Stimulated activated CD4-positive, alpha-beta T cell treated with anti-CD3 and anti-CD28 coated beads, Interleukin-1b, Interleukin-23, amount 100 ng/mL, for 24 hours (primary cell): Measurements from ENCODE around the gene ELP2.

ENCODE experiments used
- DNase-seq, 4 experiments: peaks; one replicate each; pipeline ENCODE4 v3.0.0-alpha.2; 2020; ENCODE audit warnings: low read depth in 4 of 4, low spot score in 1 of 4

The ELP2 gene

DNA sequence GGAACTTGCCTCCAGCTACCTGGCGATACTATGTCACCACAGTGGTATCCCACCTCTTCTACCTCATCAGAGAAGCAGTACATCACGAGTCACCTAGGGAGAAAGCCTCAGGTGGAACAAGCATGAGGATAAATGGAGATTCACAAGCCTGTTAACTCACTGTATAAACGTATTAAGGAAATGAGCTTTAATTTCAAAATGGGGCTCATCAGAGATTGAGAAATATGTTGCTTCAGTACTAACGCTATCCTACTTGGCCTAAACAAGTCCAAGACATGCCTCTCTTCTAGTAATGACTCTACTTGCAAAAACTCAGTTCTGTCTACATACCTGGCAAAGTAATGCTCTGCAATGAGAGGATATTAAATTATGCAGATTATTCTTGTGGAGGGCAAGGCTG lies 4.9 kb upstream of the ELP2 start:
- DNase-seq = no peak

DNA sequence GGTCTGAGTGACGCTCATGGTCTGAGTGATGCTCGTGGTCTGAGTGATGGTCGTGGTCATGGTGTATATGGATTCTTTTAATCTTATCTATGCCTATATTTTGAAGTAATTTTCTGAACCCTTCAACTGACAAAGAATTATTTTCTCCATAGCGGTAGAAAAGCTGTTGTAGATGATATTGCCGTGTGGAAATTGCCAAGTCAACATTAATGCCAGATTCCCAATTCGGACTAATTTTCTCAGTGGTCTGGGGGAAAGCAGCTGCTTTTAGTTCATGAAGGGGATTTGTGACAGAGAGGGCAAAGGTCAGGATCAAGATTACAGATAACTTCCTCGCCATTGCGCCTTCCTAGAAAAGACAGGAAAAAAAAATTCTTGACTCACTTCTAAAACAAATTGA lies 3.0 kb upstream of the ELP2 start:
- DNase-seq = no peak

DNA sequence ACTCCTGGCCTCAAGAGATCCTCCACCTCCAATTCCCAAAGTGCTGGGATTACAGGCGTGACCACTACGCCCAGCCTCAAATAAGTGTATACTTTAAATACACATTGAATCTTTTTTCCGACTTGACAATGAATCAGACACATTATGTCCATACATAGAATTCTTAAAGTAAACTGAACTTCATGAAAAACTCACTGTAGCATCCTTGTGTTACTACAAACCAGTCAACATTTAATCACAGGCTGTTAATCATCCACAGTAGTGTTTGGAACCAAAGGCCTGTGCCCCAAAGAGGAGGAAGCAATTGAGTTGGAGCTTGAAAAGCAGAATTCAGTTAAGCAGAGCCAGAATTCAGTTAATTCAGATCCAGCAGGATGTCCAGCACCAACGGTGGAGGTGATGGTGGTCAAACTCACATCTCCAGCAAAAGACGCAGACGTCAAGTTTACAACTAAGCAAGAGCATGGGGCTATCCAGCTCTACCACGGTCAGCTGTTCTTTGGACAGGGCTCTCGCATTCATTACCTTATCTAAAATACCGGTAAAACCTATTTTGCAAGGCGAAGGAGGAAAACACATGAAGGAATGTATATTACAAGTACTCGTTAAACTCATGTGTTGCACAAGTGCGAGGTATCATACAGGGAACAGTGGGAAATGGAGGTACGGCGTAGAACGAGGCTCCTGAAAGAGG lies 1.7 kb upstream of the ELP2 start:
- no peak for DNase-seq

DNA sequence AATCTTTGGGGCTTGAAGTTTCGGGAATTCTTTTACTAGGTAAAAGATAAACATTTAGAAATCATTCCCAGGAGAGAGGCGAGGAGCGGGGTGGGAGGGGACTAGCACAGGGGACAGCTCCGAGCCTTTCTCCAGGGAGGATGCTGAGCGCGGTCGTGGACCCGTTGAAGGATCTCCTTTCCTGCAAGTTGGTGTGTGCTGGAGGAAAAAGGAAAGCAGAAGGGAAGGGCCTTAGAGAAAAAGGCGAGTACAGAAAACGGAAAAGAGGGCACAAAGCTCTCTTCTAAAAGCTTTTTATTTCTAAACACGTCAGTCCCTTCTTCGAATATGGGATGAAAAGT lies 1.2 kb upstream of the ELP2 start:
- DNase-seq = no peak

DNA sequence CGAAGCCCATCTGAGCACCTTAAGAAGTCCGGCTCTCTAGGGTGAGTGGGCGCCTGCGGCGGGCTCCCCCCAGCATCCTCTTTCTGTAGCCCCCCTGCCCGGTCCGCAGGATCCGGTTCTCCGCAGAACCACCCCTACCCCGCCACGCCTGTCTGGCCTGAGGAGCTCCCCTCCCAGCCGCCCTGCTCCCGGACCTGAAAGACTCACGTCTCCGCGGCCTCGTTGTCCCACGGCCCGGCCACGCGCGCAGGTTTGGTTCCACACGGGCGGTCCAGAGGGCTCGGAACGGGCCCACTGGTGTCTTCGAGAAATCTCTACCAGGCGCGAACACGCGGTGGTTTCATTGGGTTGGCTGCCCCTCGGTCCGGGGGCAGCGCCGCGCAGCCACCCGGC lies 796 bp upstream of the ELP2 start:
- DNase-seq = no peak

DNA sequence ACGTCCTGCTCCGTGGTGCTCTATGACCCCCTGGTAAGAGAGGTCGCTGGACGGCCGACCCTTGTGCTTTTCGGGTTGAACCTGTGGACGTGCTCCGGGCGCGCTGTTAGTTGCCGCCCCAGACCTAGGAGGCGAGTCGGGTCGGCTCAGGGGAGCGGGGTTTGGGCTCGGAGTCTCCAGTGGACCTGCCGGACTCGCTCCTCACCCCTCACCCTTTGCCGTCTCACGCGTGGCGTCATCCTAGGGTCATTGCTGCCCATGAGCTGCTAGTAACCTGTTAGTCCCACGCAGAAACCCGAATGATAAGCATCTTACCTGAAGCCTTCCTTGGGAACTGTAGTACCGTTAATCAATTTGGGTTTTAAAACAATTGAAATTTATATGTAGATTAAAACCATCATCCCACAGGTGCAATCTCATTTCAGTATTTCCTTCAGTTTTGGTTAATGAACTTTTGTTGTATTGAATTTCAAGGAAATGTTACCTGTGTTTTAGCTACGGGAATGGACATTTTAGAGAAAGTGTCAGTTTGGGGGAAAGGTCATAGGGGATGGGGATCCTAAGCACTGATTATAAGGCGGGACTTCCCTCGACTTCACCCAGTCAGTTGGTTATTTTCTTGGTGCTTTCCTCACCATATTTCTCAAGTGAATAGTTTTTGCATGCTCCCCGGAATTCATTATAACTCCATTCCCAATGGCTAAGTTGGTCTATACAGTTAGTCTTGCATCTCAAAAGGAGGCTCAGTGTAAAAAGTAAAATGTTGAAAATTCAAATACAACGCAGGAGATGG lies 536 bp downstream of the ELP2 start:
- no peak for DNase-seq

DNA sequence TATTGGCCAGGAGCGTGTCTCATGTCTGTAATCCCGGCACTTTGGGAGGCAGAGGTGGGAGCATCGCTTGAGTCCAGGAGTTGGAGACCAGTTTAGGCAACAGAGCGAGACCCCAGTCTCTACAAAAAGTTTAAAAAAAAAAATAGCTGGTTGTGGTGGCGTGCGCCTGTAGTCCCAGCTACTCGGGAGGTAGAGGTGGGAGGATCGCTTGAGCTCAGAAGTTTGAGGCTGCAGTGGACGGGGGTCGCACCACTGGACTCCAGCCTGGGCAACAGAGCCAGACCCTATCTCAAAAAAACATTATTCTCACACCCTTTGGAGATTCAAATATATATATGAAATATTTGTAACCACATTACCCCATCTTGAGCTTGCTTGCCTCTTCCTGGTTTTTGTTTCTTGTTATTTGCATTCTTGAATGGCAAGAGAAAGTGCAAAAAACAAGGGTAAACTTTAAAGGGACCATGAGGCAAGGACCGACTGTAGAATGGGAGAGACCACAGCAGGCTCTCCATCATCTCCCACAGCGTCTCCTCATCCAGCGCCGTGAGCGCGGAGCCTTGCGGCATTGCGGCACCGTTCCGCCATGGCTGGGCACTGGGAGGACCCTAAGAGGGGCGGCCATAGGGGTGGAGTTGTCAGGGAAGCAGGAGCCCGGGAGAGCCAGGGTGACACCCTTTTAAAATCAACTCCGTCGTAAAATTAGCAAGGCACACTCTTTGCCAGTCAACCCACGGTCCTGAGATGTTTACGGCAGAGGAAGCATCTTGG lies 1.4 kb downstream of the ELP2 start:
- DNase-seq = no peak

DNA sequence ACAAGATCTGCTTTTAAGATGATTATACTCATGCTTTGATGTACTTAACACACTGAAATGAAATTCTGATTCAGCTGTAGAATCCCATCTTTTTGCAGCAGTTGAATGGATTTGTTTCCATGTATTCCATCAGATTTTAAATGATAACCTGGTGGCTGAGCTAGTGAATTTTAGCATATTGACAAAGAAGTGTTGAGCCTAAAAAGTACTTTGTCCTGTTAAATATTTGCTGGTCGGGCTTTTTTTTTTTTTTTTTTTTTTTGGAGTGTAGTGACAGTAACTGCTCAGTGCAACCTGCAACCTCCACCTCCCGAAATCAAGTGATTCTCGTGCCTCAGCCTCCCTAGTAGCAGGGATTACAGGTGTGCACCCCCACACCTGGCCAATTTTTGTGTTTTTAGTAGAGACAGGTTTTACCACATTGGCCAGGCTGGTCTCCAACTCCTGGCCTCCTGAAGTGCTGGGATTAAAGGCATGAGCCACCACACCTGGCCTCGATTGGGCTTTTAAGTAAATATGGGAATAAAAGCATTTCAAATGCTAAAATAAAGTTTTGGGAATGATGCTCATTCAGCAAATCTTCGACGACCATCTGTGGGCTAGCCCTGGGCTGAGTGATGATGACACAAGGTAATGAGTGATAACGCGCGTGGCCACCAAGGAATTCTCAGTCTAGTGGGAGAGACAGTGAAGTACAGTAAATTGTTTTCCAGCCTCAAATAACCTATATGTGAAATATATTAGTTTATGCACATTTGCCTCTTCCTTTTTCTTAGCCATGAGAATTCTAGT lies 2.2 kb downstream of the ELP2 start:
- DNase-seq = no peak

DNA sequence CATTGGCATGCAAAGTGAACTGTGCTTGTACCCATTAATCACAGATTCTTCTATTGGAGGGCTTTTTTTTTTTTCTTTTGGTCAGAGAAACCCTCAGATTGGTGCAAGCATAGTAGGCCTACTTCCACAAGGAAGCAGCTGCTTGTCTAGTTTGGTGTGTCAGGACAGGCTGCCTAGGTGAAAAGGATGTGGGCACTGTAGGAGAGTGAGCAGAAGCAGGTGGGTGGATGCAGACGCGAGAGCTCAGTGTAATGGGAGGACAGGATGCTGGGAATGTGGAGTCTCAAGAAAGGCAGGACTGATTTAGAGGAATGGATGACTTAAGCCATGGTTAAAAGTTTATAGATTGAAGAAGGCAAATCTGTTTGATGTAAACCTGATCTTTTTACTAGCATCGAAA lies 3.1 kb downstream of the ELP2 start:
- DNase-seq = no peak

DNA sequence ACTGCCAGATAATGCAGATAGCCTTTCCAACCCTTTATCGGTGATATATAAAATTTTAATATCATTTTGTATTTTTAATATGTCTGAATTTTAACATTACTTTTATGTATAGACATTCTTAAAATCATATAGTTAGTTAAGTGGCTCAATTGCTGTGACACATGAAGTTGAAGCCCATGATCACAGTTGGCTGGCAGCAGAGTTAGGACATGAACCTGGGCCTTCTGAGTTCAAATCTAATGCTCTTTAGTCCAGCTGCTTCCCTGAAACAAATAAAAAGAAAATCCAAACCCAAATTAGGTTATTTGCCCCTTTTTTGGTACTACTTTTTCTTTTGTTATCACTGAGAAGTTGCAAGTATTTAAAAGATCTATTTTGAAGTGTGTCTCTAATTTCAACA lies 5.6 kb downstream of the ELP2 start:
- no peak for DNase-seq

DNA sequence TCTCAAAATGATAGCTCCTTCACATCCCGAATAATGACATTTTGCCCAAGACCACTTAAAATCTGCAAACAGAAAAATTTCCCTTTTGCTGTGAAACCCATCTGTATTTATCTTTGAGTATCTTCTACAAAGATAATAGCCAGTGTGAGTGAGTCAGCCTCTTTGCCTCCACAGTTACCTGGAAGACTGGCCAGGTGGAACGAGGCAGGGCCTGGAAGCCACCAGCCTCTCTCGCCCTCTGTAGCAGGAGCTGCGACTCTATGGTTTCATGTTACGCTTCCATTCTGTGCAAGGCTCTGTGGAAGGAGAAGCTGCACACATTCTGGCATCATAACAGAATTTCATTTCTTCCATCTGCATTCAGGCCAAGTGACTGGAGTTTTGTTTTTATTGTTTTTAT lies 9.5 kb downstream of the ELP2 start:
- DNase-seq = no peak

DNA sequence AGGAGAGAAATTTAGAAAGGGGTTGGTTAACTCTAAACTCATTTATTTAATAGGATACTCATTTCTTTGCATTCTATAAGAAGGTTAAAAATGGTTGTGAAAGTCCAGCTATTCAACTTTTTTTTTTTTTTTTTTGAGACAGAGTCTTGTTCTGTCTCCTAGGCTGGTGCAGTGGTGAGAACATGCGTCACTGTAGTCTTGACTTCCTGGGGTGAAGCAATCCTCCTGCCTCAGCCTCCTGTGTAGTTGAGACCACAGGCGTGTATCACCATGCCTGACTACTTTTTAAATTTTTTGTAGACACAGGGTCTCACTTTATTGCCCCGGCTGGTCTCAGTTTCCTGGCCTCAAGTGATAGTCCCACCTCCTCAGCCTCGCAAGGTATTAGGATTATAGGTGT lies 11.9 kb downstream of the ELP2 start:
- DNase-seq = no peak

DNA sequence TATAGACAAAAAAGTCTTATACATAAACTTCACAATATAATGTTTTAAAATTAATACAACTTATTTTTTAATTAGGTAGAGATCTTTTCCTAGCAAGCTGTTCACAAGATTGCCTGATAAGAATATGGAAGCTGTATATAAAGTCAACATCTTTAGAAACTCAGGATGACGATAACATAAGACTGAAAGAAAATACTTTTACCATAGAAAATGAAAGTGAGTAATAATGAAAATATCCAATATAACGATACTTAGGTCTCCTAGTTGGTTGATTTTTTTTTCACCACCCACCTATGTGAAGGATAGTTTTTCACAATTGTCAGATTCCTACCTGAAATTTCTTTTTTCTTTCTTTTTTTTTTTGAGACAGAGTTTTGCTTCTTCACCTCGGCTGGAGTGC lies 13.1 kb downstream of the ELP2 start:
- DNase-seq = no peak

DNA sequence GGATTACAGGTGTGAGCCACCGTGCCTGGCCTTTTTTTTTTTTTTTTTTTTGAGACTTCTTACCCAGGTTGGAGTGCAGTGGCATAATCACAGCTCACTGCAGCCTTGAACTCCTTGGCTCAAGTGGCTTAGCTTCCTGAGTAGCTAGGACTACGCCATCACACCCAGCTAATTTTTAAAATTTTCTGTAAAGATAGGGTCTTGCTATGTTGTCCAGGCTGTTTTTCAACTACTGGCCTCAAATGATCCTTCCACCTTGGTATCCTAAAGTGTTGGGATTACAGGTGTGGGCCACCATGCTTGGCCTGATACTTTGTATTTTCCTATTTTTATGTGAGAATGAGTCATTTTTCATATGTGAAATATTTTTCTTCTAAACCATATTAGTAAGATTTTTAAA lies 13.7 kb downstream of the ELP2 start:
- no peak for DNase-seq

DNA sequence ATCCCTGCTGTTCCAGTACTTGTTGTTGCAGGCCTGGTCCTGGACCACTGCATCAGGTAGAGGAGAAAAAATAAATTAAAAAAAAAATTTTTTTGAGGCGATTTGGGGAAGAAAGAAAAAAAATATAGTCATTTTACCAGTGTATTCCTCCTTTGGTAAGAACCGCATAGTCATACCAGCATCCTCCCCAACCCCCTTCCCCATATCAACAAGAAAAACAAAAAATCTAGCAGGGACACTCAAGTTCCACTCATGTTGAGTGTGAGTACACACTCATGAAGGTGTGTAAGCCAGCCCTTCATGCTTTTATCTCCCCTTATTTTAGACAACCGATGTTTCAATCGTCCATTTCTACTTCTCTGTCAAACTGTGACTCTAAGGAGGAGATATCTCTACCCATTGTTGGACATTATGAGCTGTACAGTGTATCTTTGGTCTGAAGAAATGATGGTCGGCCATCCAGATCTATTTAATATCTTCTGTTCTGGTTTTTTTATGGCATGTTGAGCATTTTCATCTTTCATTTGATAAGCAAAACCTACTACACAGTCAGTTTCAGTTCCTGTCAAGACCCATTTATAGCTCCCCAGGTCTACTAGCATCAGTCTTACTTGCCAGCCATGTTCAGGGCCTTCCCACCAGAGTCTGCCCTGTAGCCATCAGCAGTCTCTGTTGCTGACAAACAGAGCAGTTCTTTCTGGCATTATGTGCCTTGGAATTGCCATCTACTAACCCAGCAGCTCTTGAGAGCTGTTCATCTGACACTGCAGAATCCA lies 20.0 kb downstream of the ELP2 start:
- no peak for DNase-seq

DNA sequence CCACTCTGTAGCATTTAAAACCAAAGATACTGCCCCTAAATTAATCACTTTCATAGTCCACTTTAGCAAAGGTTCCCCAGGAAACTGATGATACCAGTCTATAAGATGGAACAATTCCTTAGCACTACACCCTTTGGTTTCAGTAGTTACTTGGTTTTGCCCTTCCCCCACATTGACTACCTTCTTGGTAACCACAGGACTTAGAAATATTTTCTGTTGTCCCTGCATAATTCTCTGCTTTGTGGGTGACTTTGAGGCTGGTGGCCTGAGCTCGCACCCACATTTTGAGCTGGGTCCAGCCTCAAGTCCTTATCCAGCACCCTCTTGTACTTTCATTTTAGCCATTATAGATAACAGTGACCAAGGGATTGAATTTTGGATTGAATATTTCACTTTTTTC lies 23.1 kb downstream of the ELP2 start:
- DNase-seq = no peak

DNA sequence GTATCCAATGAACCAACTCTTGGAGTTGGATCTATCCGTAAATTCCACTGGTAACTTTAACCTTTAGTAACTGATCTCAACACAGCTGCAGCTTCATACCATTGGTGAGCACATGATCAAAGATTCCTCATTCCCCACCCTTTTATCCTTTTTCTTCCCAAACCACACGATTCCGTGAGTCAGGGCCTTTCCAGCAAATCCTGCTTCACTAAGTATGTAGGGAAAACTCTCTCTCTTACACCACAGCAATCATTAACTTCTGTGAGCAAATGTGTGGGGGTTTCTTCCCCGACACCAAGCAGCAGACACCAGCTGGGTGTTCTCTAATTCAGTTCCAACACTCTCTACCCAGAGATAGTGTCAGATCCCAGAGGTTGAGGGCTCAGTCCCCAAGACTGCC lies 23.5 kb downstream of the ELP2 start:
- DNase-seq = no peak

DNA sequence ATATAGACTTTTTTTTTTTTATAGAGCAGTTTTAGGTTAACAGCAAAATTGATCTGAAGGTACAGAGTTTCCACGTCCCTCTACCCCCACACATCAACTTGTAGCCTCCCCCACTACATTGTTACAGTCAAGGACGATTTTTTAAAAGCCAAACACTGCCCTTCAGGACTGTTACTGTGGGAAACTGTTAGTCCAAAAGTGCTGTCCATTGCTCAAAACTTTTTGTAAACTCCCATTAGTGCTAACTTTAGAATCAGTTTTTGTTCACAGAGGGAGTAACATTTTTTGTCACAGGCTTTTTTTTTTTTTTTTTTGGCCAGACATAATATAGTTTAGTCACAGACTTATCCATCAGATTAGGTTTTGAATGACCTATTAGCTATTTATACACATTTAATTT lies 24.1 kb downstream of the ELP2 start:
- DNase-seq = no peak

DNA sequence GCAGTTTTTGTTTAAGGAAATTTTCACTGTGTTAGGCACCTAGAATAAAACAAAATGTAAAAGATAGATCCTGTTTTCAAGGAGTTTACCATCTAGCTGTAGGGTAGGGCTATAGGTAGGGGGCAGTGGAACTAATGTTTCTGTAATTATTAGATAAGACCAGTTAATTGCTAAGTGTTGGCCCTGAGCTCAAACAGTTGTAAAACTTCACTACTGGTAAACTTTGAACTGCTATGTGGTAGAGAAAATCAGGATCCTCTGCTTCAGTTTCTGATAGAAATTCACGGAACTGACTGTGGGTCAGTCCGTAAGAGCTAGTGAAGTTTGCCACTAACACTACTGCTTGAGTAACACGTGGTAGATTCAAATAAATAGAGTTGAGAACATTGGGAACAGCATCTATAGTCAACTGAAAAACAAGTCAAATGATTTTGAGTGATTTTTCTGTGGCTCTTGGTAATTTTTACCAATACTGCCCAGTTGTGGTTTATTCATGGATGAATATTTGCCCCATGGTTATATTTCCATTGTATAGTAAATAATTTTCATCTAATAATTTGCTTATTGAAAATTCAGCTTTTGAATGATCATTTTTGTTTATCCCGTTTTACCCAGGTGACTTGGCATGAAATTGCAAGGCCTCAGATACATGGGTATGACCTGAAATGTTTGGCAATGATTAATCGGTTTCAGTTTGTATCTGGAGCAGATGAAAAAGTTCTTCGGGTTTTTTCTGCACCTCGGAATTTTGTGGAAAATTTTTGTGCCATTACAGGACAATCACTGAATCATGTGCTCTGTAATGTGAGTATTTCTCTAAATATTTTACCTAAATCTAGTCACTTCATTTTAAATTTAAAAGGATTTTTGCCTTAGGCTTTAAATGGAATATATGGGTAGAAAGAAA lies 26.4 kb downstream of the ELP2 start:
- DNase-seq = no peak

DNA sequence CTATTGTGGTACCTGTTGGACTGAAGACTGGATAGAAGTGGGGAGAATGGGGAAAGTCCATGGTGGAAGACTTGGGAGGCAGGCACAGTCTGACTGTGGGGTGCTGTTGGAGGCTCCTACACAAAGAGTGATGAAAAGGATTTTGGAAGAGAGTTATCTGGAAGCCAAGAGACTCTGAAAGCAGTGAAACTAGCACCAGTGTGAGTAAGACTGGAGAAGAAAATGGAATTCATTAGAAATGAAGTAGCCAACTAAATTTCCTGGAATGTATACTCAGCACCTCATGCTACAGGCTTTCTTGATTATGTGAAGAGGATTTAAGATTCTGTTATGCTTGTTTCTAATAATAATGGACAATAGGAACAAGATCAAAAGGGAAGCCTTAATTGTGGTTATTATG lies 27.7 kb downstream of the ELP2 start:
- no peak for DNase-seq
